HG03378 (cell line): Measurements from ENCODE around the gene CHST11.
"Not testable (repeated sequence)": the region's sequence is repeated elsewhere in the genome, so short reads cannot be mapped to it uniquely, and the experiment has no call there.

Experiments used
- ATAC-seq: cut with Tn5 transposase; IDR thresholded peaks from one replicate; pipeline ENCODE4 v1.9.1; 2021; ENCODE audit warnings: mild to moderate bottlenecking, moderate library complexity; ENCODE audit not compliant: unreplicated experiment

Gene CHST11

GRCh38 chr12:104522985-104523722 lies 66.4 kb downstream of the CHST11 start:
- ATAC-seq: no peak

- ATAC-seq: no peak
These were observed 67.5 kb downstream of the CHST11 start for GRCh38 chr12:104524034-104524832.

GRCh38 chr12:104526320-104526719 lies 69.6 kb downstream of the CHST11 start:
- ATAC-seq: no peak

GRCh38 chr12:104526751-104527150 lies 70.0 kb downstream of the CHST11 start:
- no peak for ATAC-seq

- not testable (repeated sequence) for ATAC-seq
These were observed 70.9 kb downstream of the CHST11 start for GRCh38 chr12:104527653-104528052.

- no peak for ATAC-seq
These were observed 72.6 kb downstream of the CHST11 start for GRCh38 chr12:104529130-104529874.

GRCh38 chr12:104532636-104533035 lies 75.9 kb downstream of the CHST11 start:
- ATAC-seq: no peak

- no peak for ATAC-seq
These were observed 76.4 kb downstream of the CHST11 start for GRCh38 chr12:104533134-104533533.

GRCh38 chr12:104534162-104534856 lies 77.6 kb downstream of the CHST11 start:
- no peak for ATAC-seq

GRCh38 chr12:104534857-104535248 lies 78.1 kb downstream of the CHST11 start:
- no peak for ATAC-seq

GRCh38 chr12:104535369-104535768 lies 78.6 kb downstream of the CHST11 start:
- no peak for ATAC-seq

- ATAC-seq: peak; percentile 44
These were observed 80.1 kb downstream of the CHST11 start for GRCh38 chr12:104536841-104537240.

GRCh38 chr12:104538056-104538455 lies 81.3 kb downstream of the CHST11 start:
- no peak for ATAC-seq

- no peak for ATAC-seq
These were observed 82.2 kb downstream of the CHST11 start for GRCh38 chr12:104538891-104539462.

GRCh38 chr12:104544836-104545235 lies 88.1 kb downstream of the CHST11 start:
- ATAC-seq: no peak

- no peak for ATAC-seq
These were observed 89.8 kb downstream of the CHST11 start for GRCh38 chr12:104546575-104546974.

GRCh38 chr12:104547235-104547634 lies 90.5 kb downstream of the CHST11 start:
- ATAC-seq: no peak

- no peak for ATAC-seq
These were observed 93.2 kb downstream of the CHST11 start for GRCh38 chr12:104549815-104550480.

GRCh38 chr12:104551313-104551931 lies 94.7 kb downstream of the CHST11 start:
- ATAC-seq: no peak

- no peak for ATAC-seq
These were observed 96.7 kb downstream of the CHST11 start for GRCh38 chr12:104553421-104553820.
